ENCODE data around the gene PIM2.

PIM2 gene

GRCh38 chrX:48918643-48919340 lies at the start of gene PIM2:
Gene PIM2 (minus strand): TSS chrX:48919024. CDS start chrX:48918834, 190 bp downstream.
- H3K36me3 ChIP-seq (ENCODE audit: control insufficient read depth, insufficient read depth, low read length), result no peaks in the 10 kb centered on the region
- peak within 1 kb of the TSS; percentile 64 for H3K9ac ChIP-seq (ENCODE audit: low read length)

GRCh38 chrX:48968377-48968776 lies 49.6 kb upstream of the PIM2 start:
- Histone ChIP-seq H3K27me3 (ENCODE audit: control insufficient read depth, insufficient read depth, low read length) (no peaks in the 10 kb centered on the region), H3K36me3 (ENCODE audit: control insufficient read depth, insufficient read depth, low read length) (no peaks in the 10 kb centered on the region), H3K4me3 (ENCODE audit: low read length) (no peak overlapping the region), H3K9ac (ENCODE audit: low read length) (no peak overlapping the region), H3K9me3 (ENCODE audit: control insufficient read depth, low read length) (no peaks in the 10 kb centered on the region), H3K4me1 (ENCODE audit: control insufficient read depth, insufficient read depth, low read length) (peaks cover 7% of the 10 kb centered on the region)

More at GRCh38 chrX:48918643-48919340, at the start of gene PIM2:
- H3K27me3 ChIP-seq (ENCODE audit: control insufficient read depth, insufficient read depth, low read length), result no peaks in the 10 kb centered on the region
- H3K4me1 ChIP-seq (ENCODE audit: control insufficient read depth, insufficient read depth, low read length), result peaks cover 11% of the 10 kb centered on the region
- H3K4me3 ChIP-seq (ENCODE audit: low read length), result no peak within 1 kb of the TSS
- H3K9me3 ChIP-seq (ENCODE audit: control insufficient read depth, low read length), result no peaks in the 10 kb centered on the region

GRCh38 chrX:48966796-48967579 lies 48.2 kb upstream of the PIM2 start:
- no peak overlapping the region for H3K4me3 ChIP-seq (ENCODE audit: low read length)
- no peaks in the 10 kb centered on the region for H3K36me3 ChIP-seq (ENCODE audit: control insufficient read depth, insufficient read depth, low read length)
- no peaks in the 10 kb centered on the region for H3K9me3 ChIP-seq (ENCODE audit: control insufficient read depth, low read length)
- H3K9ac ChIP-seq (ENCODE audit: low read length), result no peak overlapping the region
- H3K4me1 ChIP-seq (ENCODE audit: control insufficient read depth, insufficient read depth, low read length), result peaks cover 4% of the 10 kb centered on the region
- no peaks in the 10 kb centered on the region for H3K27me3 ChIP-seq (ENCODE audit: control insufficient read depth, insufficient read depth, low read length)

GRCh38 chrX:48965959-48966358 lies 47.1 kb upstream of the PIM2 start:
- H3K36me3 ChIP-seq (ENCODE audit: control insufficient read depth, insufficient read depth, low read length), result no peaks in the 10 kb centered on the region
- H3K9ac ChIP-seq (ENCODE audit: low read length), result no peak overlapping the region
- H3K4me3 ChIP-seq (ENCODE audit: low read length), result no peak overlapping the region
- no peaks in the 10 kb centered on the region for H3K9me3 ChIP-seq (ENCODE audit: control insufficient read depth, low read length)
- no peaks in the 10 kb centered on the region for H3K4me1 ChIP-seq (ENCODE audit: control insufficient read depth, insufficient read depth, low read length)
- H3K27me3 ChIP-seq (ENCODE audit: control insufficient read depth, insufficient read depth, low read length), result no peaks in the 10 kb centered on the region

GRCh38 chrX:48961585-48962091 lies 42.8 kb upstream of the PIM2 start:
- no peak overlapping the region for H3K4me3 ChIP-seq (ENCODE audit: low read length)

GRCh38 chrX:48960291-48960690 lies 41.5 kb upstream of the PIM2 start:
- Histone ChIP-seq H3K9me3 (ENCODE audit: control insufficient read depth, low read length) (no peaks in the 10 kb centered on the region), H3K4me3 (ENCODE audit: low read length) (no peak overlapping the region), H3K36me3 (ENCODE audit: control insufficient read depth, insufficient read depth, low read length) (no peaks in the 10 kb centered on the region), H3K27me3 (ENCODE audit: control insufficient read depth, insufficient read depth, low read length) (no peaks in the 10 kb centered on the region), H3K4me1 (ENCODE audit: control insufficient read depth, insufficient read depth, low read length) (peaks cover 10% of the 10 kb centered on the region), H3K9ac (ENCODE audit: low read length) (no peak overlapping the region)

More at GRCh38 chrX:48961585-48962091, 42.8 kb upstream of the PIM2 start:
- Histone ChIP-seq H3K9me3 (ENCODE audit: control insufficient read depth, low read length) (no peaks in the 10 kb centered on the region), H3K9ac (ENCODE audit: low read length) (no peak overlapping the region), H3K36me3 (ENCODE audit: control insufficient read depth, insufficient read depth, low read length) (no peaks in the 10 kb centered on the region), H3K4me1 (ENCODE audit: control insufficient read depth, insufficient read depth, low read length) (no peaks in the 10 kb centered on the region), H3K27me3 (ENCODE audit: control insufficient read depth, insufficient read depth, low read length) (no peaks in the 10 kb centered on the region)

- Histone ChIP-seq H3K36me3 (ENCODE audit: control insufficient read depth, insufficient read depth, low read length) (no peaks in the 10 kb centered on the region), H3K9ac (ENCODE audit: low read length) (peak overlapping the region; percentile 95), H3K4me3 (ENCODE audit: low read length) (peak overlapping the region; percentile 36), H3K27me3 (ENCODE audit: control insufficient read depth, insufficient read depth, low read length) (no peaks in the 10 kb centered on the region), H3K9me3 (ENCODE audit: control insufficient read depth, low read length) (no peaks in the 10 kb centered on the region), H3K4me1 (ENCODE audit: control insufficient read depth, insufficient read depth, low read length) (peaks cover 15% of the 10 kb centered on the region)
These were observed 39.8 kb upstream of the PIM2 start for GRCh38 chrX:48958635-48959094.

- Histone ChIP-seq H3K4me1 (ENCODE audit: control insufficient read depth, insufficient read depth, low read length) (peaks cover 18% of the 10 kb centered on the region), H3K4me3 (ENCODE audit: low read length) (no peak overlapping the region), H3K27me3 (ENCODE audit: control insufficient read depth, insufficient read depth, low read length) (no peaks in the 10 kb centered on the region), H3K9me3 (ENCODE audit: control insufficient read depth, low read length) (no peaks in the 10 kb centered on the region), H3K9ac (ENCODE audit: low read length) (peak overlapping the region; percentile 95), H3K36me3 (ENCODE audit: control insufficient read depth, insufficient read depth, low read length) (no peaks in the 10 kb centered on the region)
These were observed 39.2 kb upstream of the PIM2 start for GRCh38 chrX:48957827-48958634.

- Histone ChIP-seq H3K9me3 (ENCODE audit: control insufficient read depth, low read length) (no peaks in the 10 kb centered on the region), H3K9ac (ENCODE audit: low read length) (peak within 1 kb of the TSS; percentile 95), H3K4me1 (ENCODE audit: control insufficient read depth, insufficient read depth, low read length) (peaks cover 18% of the 10 kb centered on the region), H3K4me3 (ENCODE audit: low read length) (peak within 1 kb of the TSS; percentile 25), H3K36me3 (ENCODE audit: control insufficient read depth, insufficient read depth, low read length) (no peaks in the 10 kb centered on the region), H3K27me3 (ENCODE audit: control insufficient read depth, insufficient read depth, low read length) (no peaks in the 10 kb centered on the region)
These were observed 38.6 kb upstream of the PIM2 start, which contains the start of gene OTUD5 for GRCh38 chrX:48957477-48957826. Gene OTUD5 (minus strand): TSS chrX:48957607. CDS start chrX:48957570, 37 bp downstream.

GRCh38 chrX:48956728-48957414 lies 38.0 kb upstream of the PIM2 start:
- H3K4me1 ChIP-seq (ENCODE audit: control insufficient read depth, insufficient read depth, low read length), result peaks cover 18% of the 10 kb centered on the region
- H3K27me3 ChIP-seq (ENCODE audit: control insufficient read depth, insufficient read depth, low read length), result no peaks in the 10 kb centered on the region
- H3K9me3 ChIP-seq (ENCODE audit: control insufficient read depth, low read length), result no peaks in the 10 kb centered on the region
- H3K9ac ChIP-seq (ENCODE audit: low read length), result peak overlapping the region; percentile 70
- peak overlapping the region; percentile 25 for H3K4me3 ChIP-seq (ENCODE audit: low read length)
- H3K36me3 ChIP-seq (ENCODE audit: control insufficient read depth, insufficient read depth, low read length), result no peaks in the 10 kb centered on the region

GRCh38 chrX:48948589-48948988 lies 29.8 kb upstream of the PIM2 start:
- no peaks in the 10 kb centered on the region for H3K36me3 ChIP-seq (ENCODE audit: control insufficient read depth, insufficient read depth, low read length)
- H3K4me1 ChIP-seq (ENCODE audit: control insufficient read depth, insufficient read depth, low read length), result peaks cover 7% of the 10 kb centered on the region
- no peak overlapping the region for H3K4me3 ChIP-seq (ENCODE audit: low read length)
- H3K9ac ChIP-seq (ENCODE audit: low read length), result no peak overlapping the region
- no peaks in the 10 kb centered on the region for H3K27me3 ChIP-seq (ENCODE audit: control insufficient read depth, insufficient read depth, low read length)
- H3K9me3 ChIP-seq (ENCODE audit: control insufficient read depth, low read length), result no peaks in the 10 kb centered on the region
